HEK293T (cell line): ENCODE measurements around the gene MRPL55.

Experiments
- CTCF ChIA-PET: fragments of 350-600 bp; formaldehyde crosslinking; extraction: SDS; loops from one replicate; lab custom pipeline; 2021; ENCODE audit warnings: antibody characterized with exemption, inconsistent platforms; lab: Yijun Ruan, JAX
- POLR2A ChIA-PET: fragments of 350-600 bp; formaldehyde crosslinking; extraction: SDS; loops from one replicate; lab custom pipeline; 2020; ENCODE audit warnings: antibody characterized with exemption, inconsistent platforms; lab: Yijun Ruan, JAX
- DNase-seq: peaks from one replicate; pipeline ENCODE4 v3.0.0; 2012; ENCODE audit warnings: mixed read lengths; ENCODE audit errors: extremely low spot score
- ARNT ChIP-seq: fragments of 450-650 bp; IDR thresholded peaks from 2 replicates; pipeline ENCODE4 v1.6.1; 2017; ENCODE audit warnings: mild to moderate bottlenecking
- BHLHE40 ChIP-seq: fragments of 450-650 bp; IDR thresholded peaks from 2 replicates; pipeline ENCODE4 v1.6.1; 2016; ENCODE audit warnings: mild to moderate bottlenecking, moderate library complexity, borderline replicate concordance
- CTBP1 ChIP-seq: fragments of 450-650 bp; IDR thresholded peaks from 2 replicates; pipeline ENCODE4 v1.6.1; 2016; ENCODE audit warnings: borderline replicate concordance
- ELF4 ChIP-seq: fragments of 450-650 bp; IDR thresholded peaks from 2 replicates; pipeline ENCODE4 v1.6.1; 2017; ENCODE audit warnings: antibody characterized with exemption
- FOXA1 ChIP-seq: fragments of 450-650 bp; IDR thresholded peaks from 2 replicates; pipeline ENCODE4 v1.6.1; 2016; ENCODE audit warnings: mild to moderate bottlenecking
- FOXK2 ChIP-seq: fragments of 450-650 bp; IDR thresholded peaks from 2 replicates; pipeline ENCODE4 v1.6.1; 2016; ENCODE audit warnings: mild to moderate bottlenecking
- FOXM1 ChIP-seq: fragments of 450-650 bp; IDR thresholded peaks from 2 replicates; pipeline ENCODE4 v1.6.1; 2017; ENCODE audit warnings: mild to moderate bottlenecking, borderline replicate concordance
- HDGF ChIP-seq: fragments of 450-650 bp; IDR thresholded peaks from 2 replicates; pipeline ENCODE4 v1.6.1; 2017; ENCODE audit warnings: antibody characterized with exemption, borderline replicate concordance
- L3MBTL2 ChIP-seq: fragments of 450-650 bp; conservative IDR thresholded peaks from 2 replicates; pipeline ENCODE4 v1.6.1; 2016; ENCODE audit warnings: mild to moderate bottlenecking
- LEF1 ChIP-seq: fragments of 450-650 bp; IDR thresholded peaks from 2 replicates; pipeline ENCODE4 v1.6.1; 2017; ENCODE audit warnings: mild to moderate bottlenecking, borderline replicate concordance
- NFRKB ChIP-seq: fragments of 450-650 bp; IDR thresholded peaks from 2 replicates; pipeline ENCODE4 v1.6.1; 2016; ENCODE audit warnings: mild to moderate bottlenecking, moderate library complexity
- SP1 ChIP-seq: fragments of 450-650 bp; IDR thresholded peaks from 2 replicates; pipeline ENCODE4 v1.6.1; 2017
- SUZ12 ChIP-seq: fragments of 450-650 bp; IDR thresholded peaks from 2 replicates; pipeline ENCODE4 v1.6.1; 2016; ENCODE audit warnings: mild to moderate bottlenecking
- TARDBP ChIP-seq: fragments of 450-650 bp; IDR thresholded peaks from 2 replicates; pipeline ENCODE4 v1.6.1; 2016
- ZNF384 ChIP-seq: fragments of 450-650 bp; IDR thresholded peaks from 2 replicates; pipeline ENCODE4 v1.6.1; 2016
- TF ChIP-seq, protein P1 (sequence below): fragments of 450-650 bp; IDR thresholded peaks from 2 replicates; pipeline ENCODE4 v1.6.1; 2016

MRPL55 gene

DNA sequence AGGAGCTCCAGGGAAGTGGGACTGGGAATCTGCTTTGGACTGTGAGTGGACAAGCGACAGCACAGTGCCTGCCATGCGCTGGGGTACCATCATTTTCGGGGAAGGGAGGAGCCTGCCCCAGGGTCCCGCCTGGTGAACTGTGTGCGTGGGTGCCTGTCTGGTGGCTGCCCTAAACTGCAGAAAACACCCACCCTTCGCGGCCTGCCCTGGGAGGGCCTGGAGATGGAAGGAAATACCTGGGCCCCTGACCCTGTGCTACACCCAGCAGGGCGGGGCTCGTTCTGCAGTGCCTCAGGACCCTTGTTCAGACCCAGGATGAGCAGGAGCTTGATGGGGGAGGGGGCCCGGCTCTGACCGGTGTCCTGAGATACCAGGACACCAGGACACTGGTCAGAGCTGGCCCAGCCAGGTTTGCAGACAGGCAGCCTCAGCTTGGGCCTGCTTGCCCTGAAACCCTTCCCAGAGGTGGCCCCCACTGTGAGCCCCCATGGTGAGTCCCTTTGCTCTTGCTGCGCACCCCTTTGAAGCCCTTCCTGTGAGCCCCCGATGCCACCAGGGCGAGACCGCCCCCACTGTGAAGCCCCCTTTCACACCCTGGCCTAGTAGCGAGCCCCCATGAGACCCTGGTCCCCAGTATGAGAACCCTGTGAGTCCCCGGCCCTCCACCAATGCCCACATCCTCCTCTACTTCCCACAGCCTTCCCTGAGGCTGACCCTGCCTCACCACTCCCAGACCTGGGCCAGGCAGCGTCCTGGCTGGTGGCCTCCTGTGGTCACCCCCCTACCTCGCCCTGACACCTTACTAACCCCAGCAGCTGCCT, 43.2 kb upstream of the MRPL55 start:
- TF ChIP-seq, protein P1, sequence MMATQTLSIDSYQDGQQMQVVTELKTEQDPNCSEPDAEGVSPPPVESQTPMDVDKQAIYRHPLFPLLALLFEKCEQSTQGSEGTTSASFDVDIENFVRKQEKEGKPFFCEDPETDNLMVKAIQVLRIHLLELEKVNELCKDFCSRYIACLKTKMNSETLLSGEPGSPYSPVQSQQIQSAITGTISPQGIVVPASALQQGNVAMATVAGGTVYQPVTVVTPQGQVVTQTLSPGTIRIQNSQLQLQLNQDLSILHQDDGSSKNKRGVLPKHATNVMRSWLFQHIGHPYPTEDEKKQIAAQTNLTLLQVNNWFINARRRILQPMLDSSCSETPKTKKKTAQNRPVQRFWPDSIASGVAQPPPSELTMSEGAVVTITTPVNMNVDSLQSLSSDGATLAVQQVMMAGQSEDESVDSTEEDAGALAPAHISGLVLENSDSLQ, result no peak
- no peak for TF ChIP-seq NFRKB
- TF ChIP-seq LEF1, result no peak
- TF ChIP-seq TARDBP, result no peak
- TF ChIP-seq CTBP1, result no peak
- no peak for TF ChIP-seq BHLHE40
- no peak for TF ChIP-seq ZNF384
- TF ChIP-seq FOXA1, result no peak
- no peak for TF ChIP-seq FOXM1
- POLR2A ChIA-PET, result interaction anchor here (1.3 to 7.2 kb wide), 3 partner anchors 12 to 15 kb away, joined by 4 to 55 read pairs (median 6); partner anchors contain the start of genes GUK1 and IBA57
- CTCF ChIA-PET, result interaction anchor here (1.0 kb wide), 1 partner anchor 22 kb away, joined by 3 read pairs; no protein-coding TSS in a partner anchor
- no peak for DNase-seq

DNA sequence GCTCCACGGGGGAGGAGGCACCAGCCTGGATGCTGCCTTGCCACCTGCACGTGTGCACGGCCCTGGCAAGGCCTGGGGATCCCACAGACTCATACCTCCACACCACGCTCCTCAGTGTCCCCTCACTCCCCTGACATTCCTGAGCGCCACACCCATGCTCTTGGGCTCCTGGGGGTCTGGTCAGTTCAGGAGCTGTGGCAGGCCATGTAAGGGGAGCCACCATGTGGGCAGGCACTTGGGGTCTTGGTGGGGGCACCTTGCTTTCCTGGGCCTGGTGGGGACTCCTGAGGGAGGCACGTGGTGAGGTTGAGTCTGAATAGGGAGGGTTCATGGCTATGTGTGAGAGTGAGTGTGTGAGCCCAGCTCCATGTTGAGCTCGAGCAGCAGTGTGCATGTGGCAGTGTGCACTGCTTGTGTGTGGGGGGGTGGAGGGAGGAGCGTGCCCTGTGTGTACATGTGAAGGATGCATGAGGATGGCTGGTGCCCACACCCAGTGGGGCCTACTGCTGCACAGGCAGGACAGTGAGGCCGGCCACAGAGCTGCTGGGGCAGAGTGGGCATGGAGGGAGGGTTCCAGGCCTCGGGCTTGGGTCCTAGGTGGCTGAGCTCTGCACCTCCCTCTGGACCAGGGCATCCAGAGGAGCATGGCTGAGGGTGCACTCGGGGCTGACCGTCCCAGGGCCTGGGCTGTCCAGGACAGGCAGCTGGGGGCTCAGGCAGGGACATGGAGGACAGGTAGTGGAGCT, 42.3 kb upstream of the MRPL55 start:
- CTCF ChIA-PET, result no interaction called here
- POLR2A ChIA-PET, result interaction anchor here (0.6 to 7.2 kb wide), 5 partner anchors 9 to 16 kb away, joined by 3 to 55 read pairs (median 4); partner anchors contain the start of genes GUK1 and IBA57
- TF ChIP-seq HDGF, result no peak
- no peak for TF ChIP-seq NFRKB
- no peak for TF ChIP-seq FOXK2
- TF ChIP-seq FOXA1, result no peak
- no peak for TF ChIP-seq LEF1
- TF ChIP-seq CTBP1, result no peak
- DNase-seq, result no peak

- DNase-seq, result no peak
- TF ChIP-seq SP1, result no peak
- no peak for TF ChIP-seq FOXA1
- no peak for TF ChIP-seq ARNT
- TF ChIP-seq FOXM1, result no peak
- no peak for TF ChIP-seq NFRKB
- TF ChIP-seq, protein P1, result no peak
- TF ChIP-seq HDGF, result no peak
- no peak for TF ChIP-seq L3MBTL2
- no peak for TF ChIP-seq ZNF384
- no peak for TF ChIP-seq FOXK2
- no peak for TF ChIP-seq SUZ12
- POLR2A ChIA-PET, result interaction anchor here (0.6 to 7.2 kb wide), 5 partner anchors 8 to 1567 kb away, joined by 3 to 55 read pairs (median 3); partner anchors contain the start of genes GUK1 and IBA57
- CTCF ChIA-PET, result no interaction called here
Observed at GRCh38 chr1:228150461-228151179, 41.5 kb upstream of the MRPL55 start.

GRCh38 chr1:228150120-228150460, 41.0 kb upstream of the MRPL55 start:
- no peak for DNase-seq
- ChIA-PET CTCF (no interaction called here), POLR2A (interaction anchor here (0.6 to 7.2 kb wide), 2 partner anchors 15 to 1566 kb away, joined by 3 to 55 read pairs; partner anchors contain the start of gene IBA57)
- TF ChIP-seq SP1 (no peak), ELF4 (no peak), SUZ12 (no peak), FOXM1 (no peak), NFRKB (no peak), L3MBTL2 (no peak), TARDBP (no peak), FOXK2 (no peak), BHLHE40 (no peak), LEF1 (no peak), CTBP1 (no peak), ARNT (no peak), HDGF (no peak), ZNF384 (no peak), FOXA1 (no peak)
- TF ChIP-seq, protein P1, result no peak

GRCh38 chr1:228149406-228150119, 40.5 kb upstream of the MRPL55 start, which contains the start of gene GJC2:
GJC2 (plus strand) TSS chr1:228149930; CDS start chr1:228157759, 7,829 bp downstream.
- no peak for DNase-seq
- POLR2A ChIA-PET, result interaction anchor here (0.9 to 7.2 kb wide), 2 partner anchors 9 to 15 kb away, joined by 4 to 55 read pairs; partner anchors contain the start of genes GUK1 and IBA57
- CTCF ChIA-PET, result no interaction called here
- TF ChIP-seq L3MBTL2, result no peak
- TF ChIP-seq FOXK2, result no peak
- TF ChIP-seq NFRKB, result no peak
- no peak for TF ChIP-seq FOXA1
- no peak for TF ChIP-seq ZNF384
- TF ChIP-seq HDGF, result no peak
- TF ChIP-seq, protein P1, result no peak
- no peak for TF ChIP-seq ELF4
- no peak for TF ChIP-seq BHLHE40
- TF ChIP-seq LEF1, result no peak
- TF ChIP-seq ARNT, result no peak
- no peak for TF ChIP-seq SUZ12
- TF ChIP-seq CTBP1, result no peak
- no peak for TF ChIP-seq SP1
- no peak for TF ChIP-seq TARDBP
- no peak for TF ChIP-seq FOXM1
